GM13976 (cell line): ENCODE data around the gene CROT.

Experiments used
- DNase-seq: peaks from one replicate; pipeline ENCODE4 v3.0.0; 2012; ENCODE audit warnings: low spot score
- CTCF ChIP-seq: IDR thresholded peaks from 2 replicates; pipeline ENCODE4 v1.5.1; 2012; ENCODE audit warnings: borderline replicate concordance, mild to moderate bottlenecking; ENCODE audit not compliant: insufficient read depth; ENCODE audit errors: extremely low read depth, missing control alignments, control extremely low read depth
- in situ Hi-C: fragments of 300-500 bp; cut with MboI; formaldehyde crosslinking; loops from one replicate; pipeline ENCODE4 v1.12.0; 2022; ENCODE audit warnings: low sequenced_read_pairs, mixed read lengths, inconsistent platforms; ENCODE audit not compliant: unreplicated experiment

The CROT gene

GRCh38 chr7:87339373-87339897, 6.0 kb upstream of the CROT start:
- DNase-seq, result no peak
- TF ChIP-seq CTCF, result no peak
- in situ Hi-C loops, result no loop called here

GRCh38 chr7:87341441-87341840, 4.0 kb upstream of the CROT start:
- no peak for DNase-seq
- TF ChIP-seq CTCF, result no peak
- in situ Hi-C loops, result no loop called here

GRCh38 chr7:87342231-87342630, 3.2 kb upstream of the CROT start:
- in situ Hi-C loops, result no loop called here
- no peak for TF ChIP-seq CTCF
- no peak for DNase-seq

- DNase-seq, result no peak
- TF ChIP-seq CTCF, result no peak
- in situ Hi-C loops, result no loop called here
Observed at GRCh38 chr7:87344446-87344845, 1.0 kb upstream of the CROT start.

GRCh38 chr7:87345962-87346371, 503 bp downstream of the CROT start:
- in situ Hi-C loops, result no loop called here
- TF ChIP-seq CTCF, result no peak
- no peak for DNase-seq

GRCh38 chr7:87347207-87347606, 1.7 kb downstream of the CROT start:
- no peak for TF ChIP-seq CTCF
- DNase-seq, result no peak
- in situ Hi-C loops, result no loop called here

- DNase-seq, result no peak
Observed at GRCh38 chr7:87347664-87348063, 2.2 kb downstream of the CROT start.

More at GRCh38 chr7:87347664-87348063, 2.2 kb downstream of the CROT start:
- TF ChIP-seq CTCF, result no peak
- in situ Hi-C loops, result no loop called here
